OCI-LY1 (cell line): ENCODE data around the gene NXPH4.

Experiments used
- EZH2 ChIP-seq: fragments of 200-600 bp; sonication (generic), shearing (Covaris generic); IDR thresholded peaks from 2 replicates; pipeline ENCODE4 v1.8.0; 2017; ENCODE audit warnings: borderline replicate concordance, mixed run types, mild to moderate bottlenecking, antibody characterized with exemption, low read length, moderate library complexity, mixed read lengths
- TF ChIP-seq, protein P1 (sequence below): fragments of 200-600 bp; sonication (generic), shearing (Covaris generic); IDR thresholded peaks from 2 replicates; pipeline ENCODE4 v1.5.1; 2017; ENCODE audit warnings: mild to moderate bottlenecking, antibody characterized with exemption, low read length, moderate library complexity, mixed read lengths

- TF ChIP-seq, protein P1, sequence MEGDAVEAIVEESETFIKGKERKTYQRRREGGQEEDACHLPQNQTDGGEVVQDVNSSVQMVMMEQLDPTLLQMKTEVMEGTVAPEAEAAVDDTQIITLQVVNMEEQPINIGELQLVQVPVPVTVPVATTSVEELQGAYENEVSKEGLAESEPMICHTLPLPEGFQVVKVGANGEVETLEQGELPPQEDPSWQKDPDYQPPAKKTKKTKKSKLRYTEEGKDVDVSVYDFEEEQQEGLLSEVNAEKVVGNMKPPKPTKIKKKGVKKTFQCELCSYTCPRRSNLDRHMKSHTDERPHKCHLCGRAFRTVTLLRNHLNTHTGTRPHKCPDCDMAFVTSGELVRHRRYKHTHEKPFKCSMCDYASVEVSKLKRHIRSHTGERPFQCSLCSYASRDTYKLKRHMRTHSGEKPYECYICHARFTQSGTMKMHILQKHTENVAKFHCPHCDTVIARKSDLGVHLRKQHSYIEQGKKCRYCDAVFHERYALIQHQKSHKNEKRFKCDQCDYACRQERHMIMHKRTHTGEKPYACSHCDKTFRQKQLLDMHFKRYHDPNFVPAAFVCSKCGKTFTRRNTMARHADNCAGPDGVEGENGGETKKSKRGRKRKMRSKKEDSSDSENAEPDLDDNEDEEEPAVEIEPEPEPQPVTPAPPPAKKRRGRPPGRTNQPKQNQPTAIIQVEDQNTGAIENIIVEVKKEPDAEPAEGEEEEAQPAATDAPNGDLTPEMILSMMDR = no peak
- TF ChIP-seq EZH2 = no peak
Observed at GRCh38 chr12:57176846-57177245, 39.7 kb upstream of the NXPH4 start.
